GM21717 (cell line): ENCODE measurements around the gene KRT83.
"Not testable (repeated sequence)": the region's sequence is repeated elsewhere in the genome, so short reads cannot be mapped to it uniquely, and the experiment has no call there.

Source experiments
- ATAC-seq: cut with Tn5 transposase; IDR thresholded peaks from one replicate; pipeline ENCODE4 v1.9.1; 2021; ENCODE audit warnings: mild to moderate bottlenecking, moderate library complexity; ENCODE audit not compliant: unreplicated experiment

Gene KRT83

GRCh38 chr12:52354200-52354599, 33.0 kb upstream of the KRT83 start:
- no peak for ATAC-seq

DNA sequence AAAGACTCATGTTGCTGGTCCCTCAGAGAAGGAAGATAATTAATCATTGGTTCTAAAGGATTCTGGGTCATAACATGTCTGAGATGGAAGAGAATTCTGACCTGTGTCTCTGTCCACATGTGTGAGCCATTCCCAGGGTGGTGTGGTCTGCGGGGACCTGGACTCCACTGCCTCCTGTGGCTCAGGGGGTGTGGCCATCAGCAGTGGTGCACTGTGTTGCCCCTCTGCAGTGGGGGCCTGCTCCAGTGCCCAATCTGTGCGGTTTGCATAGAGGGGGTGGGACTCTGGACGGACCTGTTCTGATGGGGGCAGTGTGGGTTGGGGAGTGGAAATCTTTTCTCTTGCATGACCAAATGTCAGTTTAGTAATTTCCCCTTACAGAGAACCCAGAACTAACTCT, 32.6 kb upstream of the KRT83 start:
- no peak for ATAC-seq

DNA sequence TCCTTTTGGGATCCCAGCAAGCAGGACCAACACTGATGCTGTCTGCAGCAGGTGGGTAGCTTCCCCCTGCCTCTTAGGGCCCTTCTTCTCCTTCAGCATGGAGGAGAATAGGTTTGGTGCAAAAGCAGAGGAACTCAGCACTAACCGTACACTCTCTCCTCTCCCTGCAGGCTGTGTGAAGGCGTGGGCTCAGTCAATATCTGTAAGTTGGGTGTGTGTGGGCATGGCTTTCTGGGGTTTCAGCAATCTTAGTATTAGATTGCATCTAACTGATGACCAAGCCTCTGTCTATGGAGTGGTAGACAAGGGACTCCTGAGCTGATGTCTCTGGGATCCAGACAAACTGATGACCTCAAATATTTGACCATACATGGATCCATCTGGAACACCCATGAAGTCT, 31.8 kb upstream of the KRT83 start:
- no peak for ATAC-seq

DNA sequence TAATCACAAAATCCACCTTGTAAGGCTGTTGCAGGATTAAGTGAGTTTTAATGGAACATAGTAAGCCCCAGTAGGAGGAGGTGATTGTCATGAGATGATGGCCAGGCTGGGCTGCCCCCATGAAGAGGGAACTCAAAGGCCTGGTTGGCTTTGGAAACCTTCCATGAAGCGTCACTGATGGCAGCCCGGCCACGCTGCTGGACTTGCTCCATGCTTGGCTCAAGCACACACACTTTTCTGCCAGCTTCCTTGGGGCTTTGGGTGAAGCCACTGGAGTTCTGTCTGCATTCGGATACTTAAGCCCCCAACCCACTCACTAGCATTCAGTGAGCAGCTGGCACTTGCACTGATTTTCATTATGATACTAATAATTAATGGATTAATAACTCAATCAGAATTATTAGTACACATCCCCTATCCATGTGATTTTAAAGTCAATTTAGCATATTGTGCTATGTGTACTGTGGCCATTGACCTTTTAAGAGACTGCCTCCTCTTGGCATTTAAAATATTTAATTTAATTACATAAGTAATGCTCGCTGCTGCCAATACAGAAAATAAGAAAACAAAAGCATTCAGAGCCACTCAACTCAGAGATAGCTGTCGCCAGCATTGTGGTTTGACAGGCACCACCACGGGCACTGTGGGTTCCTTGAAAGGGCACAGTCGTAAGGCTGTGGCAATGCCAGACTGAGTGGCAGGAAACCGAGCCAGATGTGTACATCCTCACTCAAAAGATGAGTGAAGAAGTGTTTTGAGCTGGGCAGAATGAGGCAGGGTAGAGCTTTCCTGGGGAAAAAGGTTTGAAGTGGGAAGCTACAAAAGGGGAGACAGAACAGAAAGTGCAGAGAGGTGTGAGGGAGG, 30.2 kb upstream of the KRT83 start:
- ATAC-seq = no peak

DNA sequence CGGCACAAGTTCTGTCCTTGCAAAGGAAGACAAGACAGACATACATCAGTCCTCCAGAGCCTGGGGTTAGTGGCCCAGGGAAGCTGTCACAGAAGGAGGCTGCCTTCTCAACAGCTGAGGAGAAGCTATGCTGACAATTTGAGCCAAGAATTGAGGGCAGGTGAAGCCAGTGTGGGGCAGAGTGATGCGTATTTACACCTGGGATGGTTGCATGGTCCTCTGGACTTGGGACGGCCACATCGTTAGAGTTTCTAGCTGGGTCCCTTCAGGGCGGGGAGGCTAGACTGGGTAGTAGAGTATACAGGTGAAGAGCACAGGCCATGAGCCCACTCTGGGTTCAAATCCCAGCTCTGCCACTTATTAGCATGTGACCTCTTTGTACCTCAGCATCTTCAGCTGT, 29.6 kb upstream of the KRT83 start:
- no peak for ATAC-seq

GRCh38 chr12:52350021-52350620, 28.9 kb upstream of the KRT83 start:
- ATAC-seq = no peak

DNA sequence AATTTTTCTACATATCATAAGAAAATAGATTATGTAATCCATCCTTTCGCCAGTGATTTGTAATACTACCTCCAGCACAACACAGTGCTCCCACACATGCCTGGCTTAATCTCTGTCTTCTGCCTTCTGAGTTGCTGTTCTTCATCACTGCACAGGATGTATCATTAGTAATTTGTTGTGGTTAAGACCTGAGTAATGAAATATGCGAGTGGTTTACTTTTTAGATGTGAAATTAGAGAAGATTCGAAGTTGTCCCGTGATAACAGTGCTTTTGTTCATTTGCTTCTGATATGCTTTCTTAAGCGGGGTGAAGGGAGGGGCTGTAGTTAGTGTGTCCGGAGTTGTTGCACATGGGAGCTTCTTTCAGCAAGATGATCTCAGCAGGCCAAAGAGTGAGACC, 28.0 kb upstream of the KRT83 start:
- no peak for ATAC-seq

DNA sequence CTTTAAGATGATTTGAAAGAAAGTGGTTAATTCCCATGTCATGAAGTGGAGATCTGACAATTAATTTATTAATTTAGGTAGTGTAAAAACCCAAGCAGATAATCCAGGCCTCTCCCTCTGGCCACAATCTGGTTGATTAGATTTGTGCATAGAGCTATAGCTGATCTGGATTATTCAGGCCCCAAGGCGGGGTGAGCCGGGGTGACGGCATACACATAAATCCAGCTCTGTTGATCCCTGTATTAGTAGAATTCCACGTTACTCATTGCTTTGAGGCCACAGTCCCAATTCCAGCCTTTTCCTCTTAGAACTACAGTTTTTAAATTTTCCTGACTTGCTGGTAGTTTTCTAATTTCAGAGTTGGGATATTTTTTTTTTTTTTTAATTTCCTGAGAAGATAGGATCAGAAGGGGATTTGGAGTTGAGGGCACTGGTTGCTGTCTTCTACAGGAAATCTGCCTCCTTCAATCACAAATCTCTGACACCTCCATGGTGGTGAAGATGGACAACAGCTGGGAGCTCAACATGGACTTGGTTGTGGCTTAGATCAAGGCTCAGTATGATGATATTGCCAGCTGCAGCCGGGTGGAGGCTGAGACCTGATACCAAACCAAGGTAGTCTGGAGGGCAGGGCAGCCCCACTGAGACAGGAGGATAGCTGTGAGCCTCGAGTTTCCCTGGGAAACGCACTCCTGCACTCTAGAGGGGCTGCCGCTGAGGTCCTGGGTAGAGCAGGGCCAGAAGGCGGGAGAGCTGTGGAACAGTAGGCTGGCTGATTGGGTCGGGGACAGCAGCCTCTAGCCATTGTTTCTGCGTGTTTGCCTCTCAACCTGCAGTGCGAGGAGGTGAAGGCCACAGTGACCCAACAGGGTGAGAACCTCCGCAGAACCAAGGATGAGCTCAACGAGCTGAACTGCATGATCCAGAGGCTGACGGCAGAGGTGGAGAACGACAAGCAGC, 26.6 kb upstream of the KRT83 start:
- ATAC-seq = no peak

DNA sequence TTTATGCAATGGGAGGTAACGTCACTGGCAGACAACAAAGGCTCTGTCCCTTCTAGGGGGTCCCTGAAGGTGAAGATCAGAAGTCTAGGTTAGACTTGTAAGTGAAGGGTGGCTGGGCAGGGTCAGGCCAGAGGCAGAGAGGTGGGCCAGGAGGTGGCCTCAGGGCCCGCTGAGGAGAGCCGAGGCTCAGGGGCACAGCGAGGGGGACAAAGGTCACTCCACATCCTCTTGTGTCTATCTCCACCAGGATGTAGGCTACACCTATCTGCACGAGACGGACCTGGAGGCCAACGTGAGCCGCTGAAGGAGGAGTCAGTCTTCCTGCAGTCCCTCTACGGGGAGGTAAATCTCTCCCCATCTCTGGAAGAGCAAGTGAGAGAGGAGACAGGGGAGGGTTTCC, 25.8 kb upstream of the KRT83 start:
- no peak for ATAC-seq

DNA sequence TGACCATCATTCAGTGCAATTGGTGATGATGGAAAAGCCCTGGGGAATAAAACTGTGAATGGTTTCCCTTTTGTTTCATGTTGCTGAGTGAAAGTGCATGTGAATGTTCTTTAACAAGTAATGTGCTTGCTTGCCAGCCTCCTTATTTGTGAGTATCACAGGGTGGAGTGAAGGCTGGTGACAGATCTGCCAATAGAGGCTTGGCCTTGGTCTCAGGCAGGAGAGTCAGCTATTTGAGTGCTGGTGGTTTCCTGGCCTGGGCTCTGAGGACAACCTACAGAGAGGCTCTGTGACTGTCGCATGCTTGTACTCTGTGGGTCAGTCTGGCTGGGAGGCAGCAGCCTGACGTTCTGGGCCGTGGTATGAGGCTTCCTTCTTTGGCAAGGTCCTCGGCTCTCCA, 25.4 kb upstream of the KRT83 start:
- ATAC-seq = no peak

DNA sequence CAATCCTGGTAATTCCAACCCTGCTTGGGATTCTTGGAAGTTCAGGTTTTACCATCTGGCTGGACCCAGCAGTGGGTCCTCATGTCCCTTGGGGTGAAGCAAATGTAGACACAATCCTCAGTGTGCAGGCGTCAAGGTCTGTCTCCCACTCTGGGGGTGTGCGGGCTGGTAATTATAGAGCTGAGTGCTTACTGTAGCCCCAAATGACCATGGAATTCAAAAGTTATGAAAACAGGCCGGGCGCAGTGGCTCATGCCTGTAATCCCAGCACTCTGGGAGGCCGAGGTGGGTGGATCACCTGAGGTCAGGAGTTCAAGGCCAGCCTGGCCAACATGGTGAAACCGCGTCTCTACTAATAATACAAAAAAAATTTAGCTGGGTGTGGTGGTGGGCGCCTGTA, 23.8 kb upstream of the KRT83 start:
- not testable (repeated sequence) for ATAC-seq

- no peak for ATAC-seq
Observed at GRCh38 chr12:52344111-52344510, 22.9 kb upstream of the KRT83 start.

- no peak for ATAC-seq
Observed at GRCh38 chr12:52343550-52343949, 22.4 kb upstream of the KRT83 start.

GRCh38 chr12:52342781-52343490, 21.7 kb upstream of the KRT83 start:
- ATAC-seq = no peak

- ATAC-seq = no peak
Observed at GRCh38 chr12:52341066-52341580, 19.9 kb upstream of the KRT83 start.

DNA sequence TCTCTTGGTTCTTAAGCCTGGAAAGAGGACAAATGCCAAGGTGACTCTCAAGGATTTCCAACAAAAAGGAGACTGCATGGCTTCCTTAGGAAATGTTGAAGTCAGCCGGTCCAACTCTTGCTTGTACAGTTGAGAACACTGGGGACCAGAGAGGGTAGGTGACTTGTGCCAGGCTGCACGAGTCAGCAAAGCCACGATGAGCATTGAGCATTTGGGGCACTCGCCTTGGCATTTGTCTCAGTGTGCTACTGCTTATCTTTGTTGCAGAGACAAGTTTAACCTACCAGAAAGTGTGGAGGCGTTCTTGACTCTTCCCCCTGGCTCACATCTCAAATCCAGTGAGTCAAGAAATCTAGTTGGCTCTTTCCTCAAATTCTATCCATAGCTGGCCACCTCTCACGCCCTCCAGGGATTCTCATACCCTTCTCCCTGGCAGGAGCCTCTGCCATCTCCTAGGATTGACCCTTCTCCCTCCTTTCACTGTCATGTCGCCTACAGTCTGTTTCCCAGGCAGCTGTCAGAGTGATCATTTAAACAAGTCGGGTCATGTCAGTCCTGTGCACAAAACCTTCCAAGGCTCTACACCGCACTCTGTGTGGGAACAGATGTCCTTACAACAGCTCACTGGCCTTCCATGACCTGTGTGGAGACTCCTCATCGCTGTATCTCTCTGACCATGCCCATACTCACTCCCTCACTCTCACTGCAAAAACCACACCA, 17.2 kb upstream of the KRT83 start:
- ATAC-seq = no peak

- ATAC-seq = no peak
Observed at GRCh38 chr12:52337054-52337453, 15.9 kb upstream of the KRT83 start.

GRCh38 chr12:52336641-52337040, 15.4 kb upstream of the KRT83 start:
- no peak for ATAC-seq

- ATAC-seq = no peak
Observed at GRCh38 chr12:52335598-52336262, 14.5 kb upstream of the KRT83 start.
